Stimulated activated naive CD8-positive, alpha-beta T cell treated with anti-CD3 and anti-CD28 coated beads, Interleukin-15, Interleukin-2, amounts not matched to agents 100 ng/mL and 50 ng/mL, for 24 hours (primary cell): ENCODE results near the gene GLIS1.

ENCODE experiments used
- H3K27ac Mint-ChIP-seq: one replicate; pipeline ENCODE4 v1.8.0; 2021; ENCODE audit warnings: mild to moderate bottlenecking, mixed read lengths
- H3K27me3 Mint-ChIP-seq: one replicate; pipeline ENCODE4 v1.8.0; 2021; ENCODE audit warnings: mixed read lengths
- H3K36me3 Mint-ChIP-seq: one replicate; pipeline ENCODE4 v1.8.0; 2021; ENCODE audit warnings: low read depth, mixed read lengths
- H3K4me1 Mint-ChIP-seq: one replicate; pipeline ENCODE4 v1.8.0; 2021; ENCODE audit warnings: low read depth, mixed read lengths
- H3K4me3 Mint-ChIP-seq: one replicate; pipeline ENCODE4 v1.8.0; 2021; ENCODE audit warnings: mild to moderate bottlenecking, mixed read lengths
- H3K9me3 Mint-ChIP-seq: one replicate; pipeline ENCODE4 v1.8.0; 2021; ENCODE audit warnings: mixed read lengths

The GLIS1 gene

DNA sequence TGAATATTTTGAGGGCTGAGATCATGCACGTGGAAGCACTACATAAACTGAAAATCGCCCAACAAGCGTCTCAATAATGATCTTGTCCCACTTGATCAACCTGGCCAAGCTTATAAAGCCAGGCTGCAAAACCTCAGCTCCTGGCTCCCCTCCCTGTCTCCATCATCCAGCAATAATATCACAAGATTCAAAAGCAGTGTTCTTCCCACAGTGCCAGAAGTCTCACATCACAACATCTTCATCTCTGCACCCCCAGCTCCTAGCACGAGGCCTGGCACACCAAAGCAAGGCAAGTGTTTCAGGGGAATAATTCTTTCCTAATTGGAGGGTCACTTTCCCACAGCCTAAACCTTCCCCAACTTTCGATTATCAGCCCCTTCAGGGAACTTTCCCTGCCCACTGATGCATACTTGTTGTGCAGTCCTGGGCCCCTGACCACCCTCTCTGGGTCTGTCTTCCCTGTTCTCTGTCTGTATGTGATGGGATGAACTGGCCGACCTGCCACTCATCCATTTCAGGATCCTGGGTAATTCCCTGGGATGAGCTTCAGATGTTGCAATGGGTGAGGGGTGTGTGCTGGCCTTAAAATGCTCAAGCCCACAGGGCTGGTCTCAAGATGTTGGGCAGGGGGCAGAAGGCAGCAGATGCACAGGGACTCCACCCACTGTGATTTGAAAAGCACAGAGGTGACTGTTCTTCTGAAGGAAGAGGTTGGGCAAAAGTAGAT lies 150.7 kb downstream of the GLIS1 start:
- no peak overlapping the region for H3K27ac Mint-ChIP-seq
- peaks cover 6% of the 10 kb centered on the region for H3K4me1 Mint-ChIP-seq
- H3K4me3 Mint-ChIP-seq: no peak overlapping the region
- H3K27me3 Mint-ChIP-seq: no peaks in the 10 kb centered on the region
- H3K9me3 Mint-ChIP-seq: no peaks in the 10 kb centered on the region
- H3K36me3 Mint-ChIP-seq: no peaks in the 10 kb centered on the region

DNA sequence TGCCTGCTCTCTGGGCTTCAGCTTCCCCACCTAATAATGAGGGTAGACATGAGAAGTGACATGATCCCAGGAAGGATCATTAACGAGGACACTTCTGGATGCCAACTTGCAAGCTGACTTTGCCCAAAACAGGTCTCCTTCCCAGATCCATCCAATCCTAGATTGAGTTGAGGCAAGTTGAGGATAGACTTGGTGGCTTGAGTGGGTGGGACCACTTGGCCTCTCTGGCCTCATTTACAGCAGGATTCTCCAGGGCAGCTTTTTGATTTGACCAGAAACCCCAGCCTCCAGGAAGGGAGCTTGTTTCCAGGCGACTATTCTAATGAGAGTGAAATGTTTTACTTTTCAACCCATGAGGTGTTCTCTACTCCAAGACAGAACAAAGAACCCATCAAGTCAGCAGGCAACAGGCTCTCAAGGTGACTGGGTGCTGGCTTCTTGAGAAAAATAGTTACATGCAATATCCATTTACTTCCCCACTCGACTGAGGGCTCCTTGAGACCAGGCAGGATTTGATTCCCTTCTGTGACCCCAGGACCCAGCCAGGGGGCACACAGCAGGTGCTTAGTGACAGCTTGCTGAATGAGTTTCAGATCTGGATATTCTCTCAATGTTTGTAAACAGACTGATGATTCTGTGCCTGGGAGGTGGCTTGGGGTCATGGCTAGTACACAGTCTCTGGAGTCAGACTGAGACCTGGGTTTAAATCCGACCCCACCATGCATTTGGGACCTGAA lies 151.5 kb downstream of the GLIS1 start:
- Mint-ChIP-seq H3K9me3 (no peaks in the 10 kb centered on the region), H3K36me3 (no peaks in the 10 kb centered on the region), H3K27ac (no peak overlapping the region), H3K4me3 (no peak overlapping the region), H3K4me1 (peaks cover 6% of the 10 kb centered on the region), H3K27me3 (no peaks in the 10 kb centered on the region)

DNA sequence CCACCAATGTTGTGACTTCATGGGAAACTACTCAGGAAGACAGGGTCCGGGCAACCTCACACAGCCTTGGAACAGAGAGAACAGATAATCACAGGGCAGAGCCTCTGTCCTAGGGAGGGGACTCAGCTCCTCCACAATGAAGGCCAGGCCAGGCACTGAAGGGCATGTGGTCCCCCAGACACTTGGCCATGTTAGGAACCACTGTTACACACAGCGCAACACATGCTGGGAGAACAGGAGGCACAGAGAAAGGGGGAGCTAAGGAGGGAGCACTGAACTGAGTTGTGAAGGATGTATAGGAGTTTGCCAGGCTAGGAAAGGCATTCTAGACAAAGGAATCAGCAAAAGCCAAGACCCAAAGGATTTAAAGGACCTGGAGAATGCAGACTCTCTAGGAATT lies 152.2 kb downstream of the GLIS1 start:
- H3K4me1 Mint-ChIP-seq: peaks cover 6% of the 10 kb centered on the region
- no peak overlapping the region for H3K4me3 Mint-ChIP-seq
- H3K36me3 Mint-ChIP-seq: no peaks in the 10 kb centered on the region
- no peaks in the 10 kb centered on the region for H3K9me3 Mint-ChIP-seq
- H3K27ac Mint-ChIP-seq: no peak overlapping the region
- H3K27me3 Mint-ChIP-seq: no peaks in the 10 kb centered on the region

DNA sequence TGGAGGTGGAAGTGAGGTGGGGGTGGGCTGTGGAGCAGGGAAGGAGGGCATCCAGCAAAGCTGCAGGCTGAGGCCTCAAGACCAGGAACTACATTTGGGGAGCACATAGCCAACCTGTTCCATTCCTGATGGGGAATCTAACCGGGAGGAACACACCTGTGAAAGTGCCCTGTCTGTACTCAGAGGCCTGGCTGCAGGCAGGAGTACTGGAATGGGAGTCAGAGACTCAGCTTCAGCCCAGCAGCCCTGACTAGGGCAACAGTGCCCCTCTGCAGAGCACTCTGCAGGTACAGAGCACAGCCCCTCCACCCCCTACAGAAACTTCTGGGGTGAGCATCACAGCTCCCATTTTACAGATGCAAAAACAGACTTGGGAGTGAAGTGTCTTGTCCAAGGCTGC lies 153.4 kb downstream of the GLIS1 start:
- no peak overlapping the region for H3K27ac Mint-ChIP-seq
- H3K9me3 Mint-ChIP-seq: no peaks in the 10 kb centered on the region
- no peaks in the 10 kb centered on the region for H3K36me3 Mint-ChIP-seq
- peaks cover 6% of the 10 kb centered on the region for H3K4me1 Mint-ChIP-seq
- no peak overlapping the region for H3K4me3 Mint-ChIP-seq
- no peaks in the 10 kb centered on the region for H3K27me3 Mint-ChIP-seq

DNA sequence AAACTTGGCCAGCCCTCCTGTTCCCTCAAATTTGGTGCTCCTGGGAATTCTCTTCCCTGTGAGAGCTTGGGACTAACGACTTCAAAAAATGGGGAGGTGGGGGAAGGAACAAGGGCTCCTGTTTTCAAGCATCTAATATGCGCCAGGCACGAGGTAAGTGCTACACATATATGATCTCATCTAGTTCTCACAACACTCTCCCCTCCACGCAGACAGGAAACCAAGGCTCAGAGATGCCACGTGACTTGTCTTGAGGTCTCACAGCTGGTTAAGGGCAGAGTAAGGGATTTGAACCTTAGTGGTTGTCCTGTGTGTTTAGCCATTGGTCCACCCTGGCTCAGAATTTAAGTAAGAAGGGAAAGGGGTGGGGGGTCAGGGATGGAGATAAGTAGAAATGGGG lies 153.8 kb downstream of the GLIS1 start:
- no peaks in the 10 kb centered on the region for H3K36me3 Mint-ChIP-seq
- H3K27ac Mint-ChIP-seq: no peak overlapping the region
- peaks cover 6% of the 10 kb centered on the region for H3K4me1 Mint-ChIP-seq
- no peaks in the 10 kb centered on the region for H3K9me3 Mint-ChIP-seq
- H3K4me3 Mint-ChIP-seq: no peak overlapping the region
- H3K27me3 Mint-ChIP-seq: no peaks in the 10 kb centered on the region

DNA sequence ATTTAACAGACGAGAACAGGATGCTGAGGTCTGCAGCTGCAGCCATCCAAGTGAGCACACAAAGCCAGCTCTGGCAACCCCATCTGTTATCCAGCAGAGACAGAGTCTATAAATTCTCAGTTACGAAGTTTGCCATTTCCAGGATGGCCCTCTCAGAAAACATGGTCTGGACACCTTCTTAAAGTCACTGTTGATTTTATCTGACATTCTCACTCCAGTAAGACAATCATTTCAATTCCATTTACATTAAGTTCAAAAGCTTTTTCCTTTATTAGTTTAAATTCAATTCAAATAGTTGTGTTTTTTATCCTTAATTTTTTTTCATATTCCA lies 154.2 kb downstream of the GLIS1 start:
- Mint-ChIP-seq H3K9me3 (no peaks in the 10 kb centered on the region), H3K4me3 (no peak overlapping the region), H3K27ac (no peak overlapping the region), H3K27me3 (no peaks in the 10 kb centered on the region), H3K36me3 (no peaks in the 10 kb centered on the region), H3K4me1 (peaks cover 6% of the 10 kb centered on the region)

DNA sequence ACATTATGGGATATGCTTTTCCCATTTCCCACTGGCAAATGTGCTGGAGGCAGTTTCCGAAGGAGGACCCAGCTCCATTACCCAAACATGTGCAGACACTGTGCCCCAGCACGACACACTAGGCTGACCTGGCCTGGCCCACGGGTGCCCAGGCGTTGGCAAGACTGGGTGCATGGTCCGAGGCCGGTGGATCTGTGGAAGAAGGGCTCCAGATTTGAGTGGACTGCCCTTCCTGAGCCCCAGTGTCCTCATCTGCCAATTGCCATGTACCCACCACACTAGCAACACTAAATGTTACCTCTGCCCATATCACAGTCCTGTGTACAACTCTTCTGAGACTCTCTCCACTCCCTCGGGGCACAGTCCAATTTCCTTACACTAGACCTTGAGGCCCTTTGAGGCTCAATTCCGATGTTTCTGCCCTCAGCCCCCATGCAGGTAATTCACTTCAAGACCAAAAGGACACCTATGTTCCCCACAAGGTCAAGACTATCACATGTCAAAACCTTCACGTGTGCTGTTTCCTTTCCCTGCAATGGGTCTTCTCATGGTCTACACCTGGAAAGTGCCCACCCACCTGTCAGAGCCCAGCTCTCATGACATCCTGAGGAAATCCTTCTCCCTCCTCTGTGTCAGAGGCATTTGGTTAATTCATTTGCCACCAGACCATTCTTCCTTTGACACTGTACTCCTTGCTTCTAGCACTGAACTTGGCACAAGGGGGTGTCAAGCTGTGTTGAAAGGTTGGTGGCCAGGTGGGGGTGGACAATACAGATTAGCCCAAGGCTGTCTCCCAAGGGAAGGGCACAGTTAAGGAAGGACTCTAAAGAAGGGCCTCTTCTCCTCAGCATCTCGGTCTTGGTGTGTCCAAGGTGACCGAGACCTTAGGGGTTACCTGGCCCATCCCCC lies 154.8 kb downstream of the GLIS1 start:
- H3K36me3 Mint-ChIP-seq: no peaks in the 10 kb centered on the region
- no peak overlapping the region for H3K27ac Mint-ChIP-seq
- H3K27me3 Mint-ChIP-seq: no peaks in the 10 kb centered on the region
- no peak overlapping the region for H3K4me3 Mint-ChIP-seq
- peaks cover 6% of the 10 kb centered on the region for H3K4me1 Mint-ChIP-seq
- no peaks in the 10 kb centered on the region for H3K9me3 Mint-ChIP-seq

DNA sequence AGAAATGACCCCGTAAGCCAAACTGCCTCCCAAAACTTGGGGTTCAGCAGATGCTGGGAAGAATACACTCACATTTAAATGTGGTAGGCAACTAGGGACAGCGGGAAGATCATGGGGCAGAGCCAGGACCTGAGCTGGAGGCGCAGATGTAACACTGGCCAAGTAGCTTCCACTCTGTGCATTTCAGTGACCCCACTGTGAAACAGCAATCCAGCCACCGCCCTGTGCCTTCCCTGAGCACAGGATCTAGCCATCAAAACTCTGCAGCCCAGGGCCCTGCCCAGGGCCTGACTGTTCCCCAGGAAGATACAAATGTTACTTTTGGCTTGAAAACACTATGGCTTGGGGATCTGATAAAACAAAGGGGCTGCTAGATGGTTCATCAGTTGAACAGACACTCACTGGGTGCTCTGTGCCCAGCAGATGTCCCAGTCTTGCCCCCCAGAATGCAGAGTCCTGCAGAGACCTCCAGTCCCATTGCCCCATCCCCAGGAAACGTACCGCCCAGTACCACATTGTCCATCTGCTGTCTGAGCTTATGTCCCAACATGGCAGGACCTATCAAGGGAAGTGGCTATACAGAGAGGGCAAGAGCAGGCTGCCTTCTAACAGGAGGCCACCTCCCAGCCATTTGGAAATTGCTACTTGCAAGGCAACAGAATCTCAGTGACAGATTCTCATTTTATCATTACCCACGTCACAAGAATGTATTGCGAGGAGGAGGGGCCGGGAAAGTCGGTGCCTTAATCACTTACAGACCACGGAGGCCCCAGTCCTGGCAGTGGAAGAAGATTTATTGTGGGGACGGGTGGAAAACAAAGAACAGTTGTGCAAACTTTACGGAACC lies 155.7 kb downstream of the GLIS1 start:
- no peak overlapping the region for H3K27ac Mint-ChIP-seq
- H3K9me3 Mint-ChIP-seq: no peaks in the 10 kb centered on the region
- no peaks in the 10 kb centered on the region for H3K27me3 Mint-ChIP-seq
- peaks cover 6% of the 10 kb centered on the region for H3K4me1 Mint-ChIP-seq
- no peaks in the 10 kb centered on the region for H3K36me3 Mint-ChIP-seq
- H3K4me3 Mint-ChIP-seq: no peak overlapping the region

DNA sequence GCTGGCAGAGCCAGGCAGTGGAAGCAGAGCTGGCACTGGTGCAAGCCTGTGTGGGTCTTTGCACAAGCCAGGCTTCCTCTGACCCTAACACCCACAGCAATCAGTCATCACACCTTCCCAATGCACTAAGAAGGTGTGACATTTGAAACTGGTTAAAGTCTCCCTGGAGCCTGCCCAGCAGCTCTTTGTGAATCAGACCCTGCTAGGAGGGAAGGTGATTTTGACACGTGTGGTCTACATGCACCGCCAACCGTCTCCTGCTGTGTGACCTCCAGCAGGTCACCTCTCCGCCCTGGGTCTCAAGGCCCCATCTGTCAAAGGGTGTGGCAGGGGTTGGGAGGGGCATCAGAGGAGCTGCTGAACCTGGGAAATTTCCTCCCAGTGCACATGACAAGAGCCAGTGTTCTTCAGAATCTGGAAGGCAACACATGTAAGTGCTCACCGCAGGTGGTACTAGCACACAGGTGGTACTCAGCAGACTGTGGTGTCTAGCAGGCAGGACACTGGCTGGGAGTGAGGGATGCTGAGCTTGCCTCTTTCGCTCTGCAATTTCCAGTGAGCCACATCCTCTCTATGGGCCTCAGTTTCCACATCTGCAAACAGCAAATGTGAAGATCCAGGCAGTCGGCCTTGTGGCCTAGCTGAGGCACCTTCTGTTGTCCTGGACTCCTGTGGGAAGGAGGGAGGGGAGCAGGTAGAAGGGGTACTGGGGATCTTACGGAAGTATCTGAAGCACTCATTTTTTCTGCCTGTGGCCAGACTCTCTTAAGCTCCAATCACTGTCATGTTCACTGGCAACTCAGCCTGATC lies 156.5 kb downstream of the GLIS1 start:
- H3K27ac Mint-ChIP-seq: no peak overlapping the region
- H3K9me3 Mint-ChIP-seq: no peaks in the 10 kb centered on the region
- H3K27me3 Mint-ChIP-seq: no peaks in the 10 kb centered on the region
- H3K4me3 Mint-ChIP-seq: no peak overlapping the region
- H3K36me3 Mint-ChIP-seq: no peaks in the 10 kb centered on the region
- H3K4me1 Mint-ChIP-seq: peaks cover 6% of the 10 kb centered on the region

DNA sequence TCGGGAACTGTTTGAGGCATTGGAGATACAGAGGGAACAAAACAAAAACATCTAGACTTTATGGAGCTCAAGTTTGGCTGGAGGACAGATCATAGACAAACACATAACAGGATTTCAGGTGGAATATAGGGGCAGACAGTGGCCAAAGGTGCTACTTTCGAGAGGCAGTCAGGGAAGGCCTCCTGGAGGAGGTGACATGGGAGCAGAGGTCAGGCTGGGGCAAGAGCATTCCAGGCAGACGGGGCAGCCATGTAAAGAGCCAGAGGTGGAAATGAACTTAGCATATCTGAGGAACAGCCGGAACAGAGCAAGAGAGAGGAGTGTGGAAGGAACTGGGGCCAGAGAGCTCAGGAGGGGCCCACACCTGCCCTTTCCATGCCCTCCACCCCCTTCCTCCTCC lies 157.5 kb downstream of the GLIS1 start:
- Mint-ChIP-seq H3K4me1 (peaks cover 6% of the 10 kb centered on the region), H3K4me3 (no peak overlapping the region)

DNA sequence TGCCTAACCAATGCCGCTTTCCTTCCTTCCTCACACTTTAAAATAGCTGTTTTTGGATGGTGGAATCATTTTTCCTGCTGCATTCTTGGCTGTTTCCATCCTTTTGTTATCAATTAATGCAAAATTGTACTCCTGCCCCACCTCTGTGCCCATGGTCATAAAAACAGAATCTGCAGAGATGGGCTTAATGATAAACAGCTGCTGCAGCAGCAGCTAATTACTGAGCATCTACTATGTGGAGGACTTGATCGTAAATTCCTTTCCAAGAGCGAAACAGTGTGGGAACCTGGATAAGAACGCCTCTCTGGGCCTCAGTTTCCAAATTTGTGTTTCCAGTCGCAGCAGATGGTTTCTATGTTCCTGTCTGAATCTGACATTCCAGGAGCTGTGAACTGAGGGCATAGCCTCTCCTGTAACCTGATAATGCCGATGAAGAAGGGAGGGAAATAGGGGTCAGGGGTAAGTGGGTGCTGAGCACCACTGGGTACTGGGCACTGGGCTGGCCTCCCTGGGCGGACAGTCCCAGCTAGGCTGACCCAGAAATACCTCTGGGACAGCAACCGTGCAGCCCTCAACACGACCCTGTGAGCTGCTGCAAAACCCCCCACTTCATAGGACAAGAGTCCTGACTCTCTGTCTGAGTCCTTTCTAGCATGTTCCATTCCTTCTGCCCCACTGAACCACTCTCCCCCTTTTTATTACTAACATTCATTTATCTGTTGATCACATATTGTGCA lies 158.1 kb downstream of the GLIS1 start:
- H3K27ac Mint-ChIP-seq: no peak overlapping the region
- no peaks in the 10 kb centered on the region for H3K27me3 Mint-ChIP-seq
- H3K4me1 Mint-ChIP-seq: peaks cover 6% of the 10 kb centered on the region
- H3K36me3 Mint-ChIP-seq: no peaks in the 10 kb centered on the region
- no peak overlapping the region for H3K4me3 Mint-ChIP-seq
- no peaks in the 10 kb centered on the region for H3K9me3 Mint-ChIP-seq

More for the DNA sequence above, 157.5 kb downstream of the GLIS1 start:
- Mint-ChIP-seq H3K9me3 (no peaks in the 10 kb centered on the region), H3K27me3 (no peaks in the 10 kb centered on the region), H3K36me3 (no peaks in the 10 kb centered on the region), H3K27ac (no peak overlapping the region)

DNA sequence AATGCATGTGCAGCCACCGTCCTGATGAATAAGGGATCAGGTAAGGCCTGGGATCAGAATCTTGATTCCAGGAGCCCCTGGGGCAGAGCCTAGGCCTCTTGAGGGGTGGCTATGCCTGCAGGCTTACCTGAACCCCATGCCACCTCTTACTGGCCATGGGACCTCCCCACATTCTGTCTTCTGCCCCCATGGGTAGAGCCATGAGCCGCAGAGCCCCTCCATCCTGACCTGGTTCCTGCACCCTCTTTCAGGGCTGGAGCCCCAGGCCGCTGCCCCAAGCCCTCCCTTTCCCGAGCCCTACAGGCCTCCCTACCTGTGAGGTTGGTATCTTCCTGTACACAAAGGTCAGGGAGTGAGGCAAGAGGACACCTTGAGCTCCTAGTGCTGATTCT lies 159.0 kb downstream of the GLIS1 start:
- Mint-ChIP-seq H3K4me3 (no peak overlapping the region), H3K9me3 (no peaks in the 10 kb centered on the region), H3K36me3 (no peaks in the 10 kb centered on the region), H3K27me3 (no peaks in the 10 kb centered on the region), H3K4me1 (peaks cover 8% of the 10 kb centered on the region), H3K27ac (no peak overlapping the region)

DNA sequence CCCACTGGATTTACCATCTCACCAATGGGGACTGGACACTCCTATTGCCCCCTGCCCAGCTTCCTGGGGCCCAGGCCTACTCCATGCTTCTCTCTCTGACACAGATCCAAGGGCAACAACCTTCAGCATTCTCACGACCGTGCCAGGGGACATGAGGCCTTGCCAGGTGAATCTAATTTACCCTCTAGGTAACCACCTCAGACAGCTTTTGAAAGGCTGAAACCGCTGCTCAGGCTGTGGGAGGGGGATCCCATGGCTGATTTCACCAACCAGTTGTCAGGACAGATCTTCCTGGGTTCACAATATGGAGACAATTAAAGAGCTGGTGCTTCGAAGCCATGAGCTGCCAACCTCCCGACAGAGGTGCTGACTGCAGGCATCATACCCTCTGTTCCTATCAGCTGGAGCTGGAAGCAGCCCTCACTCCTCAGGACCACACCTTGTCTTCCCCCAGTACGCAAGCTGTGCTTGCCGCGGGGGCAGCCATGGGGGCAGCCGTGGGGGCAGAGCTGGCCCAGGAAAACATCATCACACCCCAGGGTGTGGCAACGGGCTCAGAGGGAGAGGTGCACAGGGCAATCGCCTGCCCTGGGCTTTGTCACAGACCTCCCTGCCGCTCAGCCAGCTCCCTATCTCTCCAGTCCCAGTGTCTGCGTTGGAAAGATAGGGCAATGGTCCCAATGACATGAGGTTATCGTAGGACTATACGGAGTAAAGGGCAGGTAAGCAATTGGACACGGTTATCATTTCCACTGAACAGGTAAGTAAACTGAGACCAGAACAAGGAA lies 159.5 kb downstream of the GLIS1 start:
- Mint-ChIP-seq H3K4me3 (no peak overlapping the region), H3K36me3 (no peaks in the 10 kb centered on the region), H3K27ac (no peak overlapping the region), H3K9me3 (no peaks in the 10 kb centered on the region), H3K27me3 (no peaks in the 10 kb centered on the region), H3K4me1 (peaks cover 6% of the 10 kb centered on the region)
